Lower leg skin (tissue), 4 donors: ENCODE results near the gene PSMD1. TPM values are rescaled to one million over a fixed set of nuclear protein-coding genes. Genes with fewer than 3 reads are reported as not detected.

Experiments
- DNase-seq, 2 donors: peaks; one replicate each; pipeline ENCODE4 v3.0.0-alpha.2; 2019; ENCODE audit warnings: low spot score in 2 of 2
- H3K4me3 ChIP-seq: fragments of 200-600 bp; sonication (generic); 2 replicates; pipeline ENCODE4 v1.5.1; 2017; ENCODE audit warnings: mild to moderate bottlenecking, low read depth; ENCODE audit not compliant: poor library complexity, severe bottlenecking
- POLR2A ChIP-seq, 2 donors: fragments of 450-650 bp; IDR thresholded peaks; one replicate each; pipeline ENCODE4 v1.6.1; 2016 to 2017; ENCODE audit warnings: antibody characterized with exemption in 2 of 2, mild to moderate bottlenecking in 1 of 2, moderate library complexity in 1 of 2
- WGBS, 2 donors: methylation state at CpG; one replicate each; pipeline ENCODE4 v1.1.5; 2018; 5-methylcytosine and 5-hydroxymethylcytosine counted together
- intact Hi-C: fragments of 100-400 bp; cut with DNase I; formaldehyde crosslinking; loops from one replicate; pipeline ENCODE4 v1.15.0; 2023; ENCODE audit warnings: low total_unique reads
- total RNA-seq, 4 donors: library from RNA; depleted of rRNA; stranded (reverse); fragments of >200 nt; gene quantifications; one replicate each; pipeline ENCODE4 v1.1.0, GENCODE V29; 2016
- TF ChIP-seq, protein P1 (sequence below), 3 donors: fragments of 450-650 bp; IDR thresholded peaks; one replicate each; pipeline ENCODE4 v1.5.1; 2016; ENCODE audit warnings: antibody characterized with exemption in 3 of 3, mild to moderate bottlenecking in 3 of 3, moderate library complexity in 2 of 3

The PSMD1 gene
- total RNA-seq, 4 donors from 2014 or later: 49.8 to 67.9 (median 57.4) TPM

GRCh38 chr2:231167745-231168459 lies 111.2 kb downstream of the PSMD1 start:
- no peak for DNase-seq
- H3K4me3 ChIP-seq: no peak overlapping the region
- intact Hi-C loops: no loop called here
- 85 to 89% methylated on average over 6 of the region's 6 CpGs for WGBS, 2 donors
- TF ChIP-seq POLR2A (IDR thresholded peaks at IDR 0.05): no peak
- TF ChIP-seq, protein P1, sequence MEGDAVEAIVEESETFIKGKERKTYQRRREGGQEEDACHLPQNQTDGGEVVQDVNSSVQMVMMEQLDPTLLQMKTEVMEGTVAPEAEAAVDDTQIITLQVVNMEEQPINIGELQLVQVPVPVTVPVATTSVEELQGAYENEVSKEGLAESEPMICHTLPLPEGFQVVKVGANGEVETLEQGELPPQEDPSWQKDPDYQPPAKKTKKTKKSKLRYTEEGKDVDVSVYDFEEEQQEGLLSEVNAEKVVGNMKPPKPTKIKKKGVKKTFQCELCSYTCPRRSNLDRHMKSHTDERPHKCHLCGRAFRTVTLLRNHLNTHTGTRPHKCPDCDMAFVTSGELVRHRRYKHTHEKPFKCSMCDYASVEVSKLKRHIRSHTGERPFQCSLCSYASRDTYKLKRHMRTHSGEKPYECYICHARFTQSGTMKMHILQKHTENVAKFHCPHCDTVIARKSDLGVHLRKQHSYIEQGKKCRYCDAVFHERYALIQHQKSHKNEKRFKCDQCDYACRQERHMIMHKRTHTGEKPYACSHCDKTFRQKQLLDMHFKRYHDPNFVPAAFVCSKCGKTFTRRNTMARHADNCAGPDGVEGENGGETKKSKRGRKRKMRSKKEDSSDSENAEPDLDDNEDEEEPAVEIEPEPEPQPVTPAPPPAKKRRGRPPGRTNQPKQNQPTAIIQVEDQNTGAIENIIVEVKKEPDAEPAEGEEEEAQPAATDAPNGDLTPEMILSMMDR (IDR thresholded peaks at IDR 0.05): no peak

DNA sequence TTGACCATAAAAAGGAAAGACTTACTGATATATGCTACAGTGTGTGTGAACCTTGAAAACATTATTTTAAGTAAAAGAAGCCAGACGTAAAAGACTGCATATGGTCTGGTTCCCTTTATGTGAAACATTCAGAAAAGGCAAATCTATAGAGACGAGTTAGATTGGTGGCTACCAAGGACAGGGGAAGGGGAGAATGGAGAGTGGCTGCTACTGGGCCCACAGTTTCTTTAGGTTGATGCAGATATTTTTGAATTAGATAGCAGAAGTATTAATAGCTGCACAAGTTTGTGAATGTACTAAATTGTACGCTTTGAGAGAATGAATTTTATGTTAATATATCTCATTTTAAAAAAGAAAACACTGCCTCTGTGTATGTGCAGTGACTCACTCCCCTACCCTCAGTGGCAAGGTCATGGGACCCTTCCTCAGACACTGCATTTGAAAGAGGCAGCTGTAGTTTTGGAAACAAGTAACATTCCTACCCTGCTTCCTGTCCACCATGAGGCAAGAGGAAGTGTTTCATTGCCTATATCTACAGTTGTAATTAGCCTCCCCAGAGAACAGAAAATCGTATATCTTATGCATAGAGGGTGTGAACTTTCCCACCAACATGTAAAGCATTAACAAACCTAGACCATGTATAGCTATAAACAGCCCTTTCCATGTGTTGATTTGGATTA lies 111.9 kb downstream of the PSMD1 start:
- 81 to 84% methylated on average over 4 of the region's 4 CpGs for WGBS, 2 donors
- TF ChIP-seq, protein P1 (IDR thresholded peaks at IDR 0.05): no peak
- no peak for TF ChIP-seq POLR2A (IDR thresholded peaks at IDR 0.05)
- DNase-seq: no peak
- H3K4me3 ChIP-seq: no peak overlapping the region
- intact Hi-C loops: no loop called here

GRCh38 chr2:231169488-231169887 lies 112.8 kb downstream of the PSMD1 start:
- intact Hi-C loops: no loop called here
- TF ChIP-seq, protein P1 (IDR thresholded peaks at IDR 0.05): no peak
- no peak for TF ChIP-seq POLR2A (IDR thresholded peaks at IDR 0.05)
- no peak overlapping the region for H3K4me3 ChIP-seq
- 61 to 86% methylated on average over 3 of the region's 3 CpGs for WGBS, 2 donors
- no peak for DNase-seq

DNA sequence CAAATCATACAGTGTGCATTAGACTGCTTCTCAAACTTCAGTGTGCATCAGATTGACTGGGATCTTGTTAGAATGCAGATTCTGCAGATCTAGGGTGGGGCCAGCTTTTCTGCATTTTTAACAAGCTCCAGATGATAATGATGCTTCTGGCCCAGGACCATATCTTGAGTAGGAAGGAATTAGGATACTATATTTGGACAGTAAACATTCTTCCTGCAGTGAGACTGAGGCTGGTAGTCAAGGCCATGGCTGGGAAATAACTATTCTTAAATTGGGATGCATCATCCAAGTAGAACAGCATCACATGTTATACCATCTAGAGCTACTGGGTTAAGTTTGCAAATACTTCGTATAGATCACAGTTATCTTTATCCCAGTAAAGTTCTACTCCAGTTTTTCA lies 113.4 kb downstream of the PSMD1 start:
- intact Hi-C loops: no loop called here
- no peak for DNase-seq
- H3K4me3 ChIP-seq: no peak overlapping the region
- WGBS, 2 donors: 79 to 81% methylated on average over 1 of the region's 1 CpG
- TF ChIP-seq, protein P1 (IDR thresholded peaks at IDR 0.05): no peak

- intact Hi-C loops: no loop called here
- TF ChIP-seq POLR2A (IDR thresholded peaks at IDR 0.05): no peak
- TF ChIP-seq, protein P1 (IDR thresholded peaks at IDR 0.05): no peak
- 86 to 88% methylated on average over 3 of the region's 3 CpGs for WGBS, 2 donors
- no peak for DNase-seq
- no peak overlapping the region for H3K4me3 ChIP-seq
Measured at GRCh38 chr2:231172025-231172424, 115.4 kb downstream of the PSMD1 start.
